ENCODE measurements around the gene BOLA1.

BOLA1 gene

GRCh38 chr1:149887456-149888246 lies 11.7 kb upstream of the BOLA1 start:
- DNase-seq = peak; percentile 99

GRCh38 chr1:149888247-149888998 lies 10.9 kb upstream of the BOLA1 start:
- peak; percentile 90 for DNase-seq

- DNase-seq = peak; percentile 40
These were observed 10.4 kb upstream of the BOLA1 start for GRCh38 chr1:149888999-149889289.

- no peak for DNase-seq
These were observed 2.8 kb upstream of the BOLA1 start for GRCh38 chr1:149896575-149896974.

- no peak for DNase-seq
These were observed 4.6 kb downstream of the BOLA1 start for GRCh38 chr1:149903836-149904491.

- DNase-seq = no peak
These were observed 7.3 kb downstream of the BOLA1 start for GRCh38 chr1:149906570-149907075.

- DNase-seq = no peak
These were observed 15.2 kb downstream of the BOLA1 start for GRCh38 chr1:149914545-149914944.

- DNase-seq = no peak
These were observed 16.2 kb downstream of the BOLA1 start for GRCh38 chr1:149915429-149916192.

- no peak for DNase-seq
These were observed 17.0 kb downstream of the BOLA1 start for GRCh38 chr1:149916193-149916897.

- DNase-seq = no peak
These were observed 17.5 kb downstream of the BOLA1 start for GRCh38 chr1:149916898-149917252.

GRCh38 chr1:149917571-149918144 lies 18.3 kb downstream of the BOLA1 start, which contains the start of gene SV2A:
Gene SV2A (minus strand): TSS chr1:149917844. CDS start chr1:149913840, 4,004 bp downstream.
- peak; percentile 48 for DNase-seq

GRCh38 chr1:149923626-149924025 lies 24.3 kb downstream of the BOLA1 start:
- DNase-seq = no peak

GRCh38 chr1:149925345-149925744 lies 26.0 kb downstream of the BOLA1 start:
- no peak for DNase-seq

GRCh38 chr1:149925751-149926150 lies 26.4 kb downstream of the BOLA1 start:
- DNase-seq = no peak

- DNase-seq = no peak
These were observed 26.9 kb downstream of the BOLA1 start for GRCh38 chr1:149926296-149926695.

- DNase-seq = no peak
These were observed 27.7 kb downstream of the BOLA1 start for GRCh38 chr1:149927056-149927562.

- DNase-seq = peak; percentile 94
These were observed 28.4 kb downstream of the BOLA1 start, which contains the start of gene SF3B4 for GRCh38 chr1:149927563-149928400. Gene SF3B4 (minus strand): TSS chr1:149927803. CDS start chr1:149927759, 44 bp downstream.

GRCh38 chr1:149928401-149928724 lies 29.0 kb downstream of the BOLA1 start:
- no peak for DNase-seq

- no peak for DNase-seq
These were observed 30.5 kb downstream of the BOLA1 start for GRCh38 chr1:149929856-149930255.

- DNase-seq = peak; percentile 21
These were observed 31.9 kb downstream of the BOLA1 start for GRCh38 chr1:149931212-149931790.
